SK-N-SH (cell line): Measurements from ENCODE around the gene SULF2. TPM values are rescaled to one million over a fixed set of nuclear protein-coding genes. Genes with fewer than 3 reads are reported as not detected.

Source experiments
- CTCF ChIA-PET: fragments of 300-600, 350-600 bp; formaldehyde crosslinking; extraction: SDS; loops from one replicate; lab custom pipeline; 2021; lab: Yijun Ruan, JAX
- POLR2A ChIA-PET: fragments of 350-600 bp; sonication (Branson Sonifier 250); formaldehyde crosslinking; extraction: SDS; loops from one replicate; lab custom pipeline; 2020; ENCODE audit warnings: antibody characterized with exemption, inconsistent platforms; lab: Yijun Ruan, JAX
- DNase-seq: peaks from one replicate; pipeline ENCODE4 v3.0.0; 2012
- H2AFZ ChIP-seq: fragments of 200-600 bp; sonication (generic); 2 replicates; pipeline ENCODE4 v1.8.1; 2016; ENCODE audit warnings: antibody characterized with exemption, mild to moderate bottlenecking, low read depth
- H3F3A ChIP-seq: fragments of 200-600 bp; sonication (generic); replicated peaks from 2 replicates; pipeline ENCODE3; 2016; ENCODE audit warnings: antibody characterized with exemption, mild to moderate bottlenecking; ENCODE audit not compliant: insufficient read depth
- H3K27ac ChIP-seq, 2 experiments: fragments of 200-500 bp in 1 of 2; fragments of 200-600 bp in 1 of 2; sonication (Bioruptor generic) in 1 of 2; sonication (generic), shearing (Covaris generic) in 1 of 2; 2 replicates each; pipeline versions ENCODE4 v1.5.1 to v1.6.1; 2014 to 2016; ENCODE audit warnings: low read depth in 2 of 2, inconsistent platforms in 1 of 2, low read length in 1 of 2, mild to moderate bottlenecking in 1 of 2, mixed read lengths in 1 of 2
- H3K27me3 ChIP-seq: fragments of 200-600 bp; sonication (generic), shearing (Covaris generic); 2 replicates; pipeline ENCODE4 v1.6.1; 2016; ENCODE audit warnings: mixed run types; ENCODE audit not compliant: insufficient read depth
- H3K36me3 ChIP-seq, 2 experiments: fragments of 200-500 bp in 1 of 2; fragments of 200-600 bp in 1 of 2; sonication (Bioruptor generic) in 1 of 2; sonication (generic) in 1 of 2; replicated peaks in 1 of 2; 2 replicates each; pipeline versions ENCODE3 to v1.5.1; 2014 to 2016; ENCODE audit warnings: low read length in 1 of 2, mild to moderate bottlenecking in 1 of 2; ENCODE audit not compliant: insufficient read depth in 2 of 2, control insufficient read depth in 1 of 2
- H3K4me1 ChIP-seq, 2 experiments: fragments of 200-500 bp in 1 of 2; fragments of 200-600 bp in 1 of 2; sonication (Bioruptor generic) in 1 of 2; sonication (generic), shearing (Covaris generic) in 1 of 2; 2 replicates each; pipeline versions ENCODE4 v1.5.1 to v1.6.1; 2014 to 2016; ENCODE audit warnings: low read depth in 1 of 2, low read length in 1 of 2, mixed run types in 1 of 2; ENCODE audit not compliant: insufficient read depth in 2 of 2, control insufficient read depth in 1 of 2
- H3K4me2 ChIP-seq: fragments of 200-600 bp; sonication (generic), shearing (Covaris generic); 2 replicates; pipeline ENCODE4 v1.6.1; 2017; ENCODE audit warnings: mixed run types
- H3K4me3 ChIP-seq, 2 experiments: fragments of 200-500 bp in 1 of 2; fragments of 200-600 bp in 1 of 2; sonication (Bioruptor generic) in 1 of 2; sonication (generic), shearing (Covaris generic) in 1 of 2; 2 replicates each; pipeline versions ENCODE4 v1.5.1 to v1.8.1; 2014 to 2016; ENCODE audit warnings: low read depth in 2 of 2, inconsistent platforms in 1 of 2, low read length in 1 of 2, mild to moderate bottlenecking in 1 of 2, mixed read lengths in 1 of 2, moderate library complexity in 1 of 2
- H3K79me2 ChIP-seq: fragments of 200-600 bp; sonication (generic); 2 replicates; pipeline ENCODE4 v1.8.1; 2017; ENCODE audit warnings: mild to moderate bottlenecking; ENCODE audit not compliant: insufficient read depth
- H3K9ac ChIP-seq: fragments of 200-600 bp; sonication (generic); 2 replicates; pipeline ENCODE4 v1.6.1; 2017; ENCODE audit warnings: mixed run types
- H3K9me2 ChIP-seq: fragments of 200-600 bp; sonication (generic); 2 replicates; pipeline ENCODE4 v1.6.1; 2017; ENCODE audit warnings: mixed run types
- H3K9me3 ChIP-seq: fragments of 200-600 bp; sonication (generic); 2 replicates; pipeline ENCODE4 v1.6.1; 2017; ENCODE audit warnings: mixed run types, mild to moderate bottlenecking, moderate library complexity
- H4K20me1 ChIP-seq: fragments of 200-600 bp; sonication (generic); 2 replicates; pipeline ENCODE4 v1.6.1; 2017; ENCODE audit warnings: mild to moderate bottlenecking, mixed run types; ENCODE audit not compliant: insufficient read depth
- CTCF ChIP-seq: fragments of 200-600 bp; sonication (generic); IDR thresholded peaks from 2 replicates; pipeline ENCODE4 v1.6.1; 2017; ENCODE audit warnings: antibody characterized with exemption, mild to moderate bottlenecking, moderate library complexity
- FOSL2 ChIP-seq: IDR thresholded peaks from 2 replicates; pipeline ENCODE4 v1.4.0; 2012; ENCODE audit warnings: low read depth, mild to moderate bottlenecking, moderate library complexity, borderline replicate concordance
- FOXM1 ChIP-seq: IDR thresholded peaks from 2 replicates; pipeline ENCODE4 v1.4.0; 2012; ENCODE audit warnings: low read depth, mild to moderate bottlenecking
- GABPA ChIP-seq: IDR thresholded peaks from 2 replicates; pipeline ENCODE4 v1.4.0; 2012; ENCODE audit warnings: low read depth, mild to moderate bottlenecking
- NRF1 ChIP-seq: IDR thresholded peaks from 2 replicates; pipeline ENCODE4 v1.6.1; 2012; ENCODE audit warnings: low read depth, mild to moderate bottlenecking, low read length
- RAD21 ChIP-seq: IDR thresholded peaks from 2 replicates; pipeline ENCODE4 v1.6.1; 2012; ENCODE audit warnings: mild to moderate bottlenecking, low read length
- RFX5 ChIP-seq: IDR thresholded peaks from 2 replicates; pipeline ENCODE4 v1.6.1; 2012; ENCODE audit warnings: mild to moderate bottlenecking, improper control_type of control experiment, low read length
- TCF12 ChIP-seq: IDR thresholded peaks from 2 replicates; pipeline ENCODE4 v1.4.0; 2012
- TEAD4 ChIP-seq: IDR thresholded peaks from 2 replicates; pipeline ENCODE4 v1.4.0; 2012; ENCODE audit warnings: mild to moderate bottlenecking, borderline replicate concordance; ENCODE audit not compliant: insufficient read depth
- USF1 ChIP-seq: IDR thresholded peaks from 2 replicates; pipeline ENCODE4 v1.4.0; 2012; ENCODE audit warnings: low read depth, borderline replicate concordance
- USF2 ChIP-seq: fragments of 150-350 bp; IDR thresholded peaks from 2 replicates; pipeline ENCODE4 v1.6.1; 2017; ENCODE audit warnings: antibody characterized with exemption, low read length, low read depth, borderline replicate concordance
- WGBS: methylation state at CpG from one replicate; pipeline ENCODE4 v1.1.6; 2017; ENCODE audit warnings: low lambda C conversion rate; 5-methylcytosine and 5-hydroxymethylcytosine counted together
- polyA plus RNA-seq, 3 experiments: library from polyadenylated mRNA; depleted of rRNA; stranded (reverse); fragments of >200 nt; gene quantifications; 2 replicates each; pipeline ENCODE4 v1.2.3, GENCODE V29; 2012
- TF ChIP-seq, protein P1 (sequence below): IDR thresholded peaks from 2 replicates; pipeline ENCODE4 v1.6.1; 2012; ENCODE audit warnings: mild to moderate bottlenecking, low read depth, low read length, moderate library complexity

Gene SULF2
- polyA plus RNA-seq, 1 of the 3 experiments (the other 2 are of a cell fraction), result 20.2 TPM

DNA sequence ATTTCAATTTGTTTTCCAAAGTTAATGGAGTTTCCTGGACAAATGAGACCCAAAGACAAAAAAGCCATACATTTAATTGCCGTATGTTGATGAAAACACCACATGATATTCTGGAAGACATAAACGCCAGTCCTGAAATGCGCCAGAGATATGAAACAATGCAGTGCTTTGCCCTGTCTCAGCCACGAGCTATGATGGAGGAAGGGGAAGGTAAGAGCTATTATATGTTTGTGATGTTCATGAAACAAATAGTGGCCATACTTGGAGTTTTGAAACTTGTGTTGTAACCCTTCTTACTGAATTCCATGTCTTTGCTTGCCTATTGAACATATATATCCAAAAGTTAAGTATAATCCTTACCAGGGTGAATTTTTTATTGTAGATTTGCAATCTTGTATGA lies 157.7 kb downstream of the SULF2 start:
- H4K20me1 ChIP-seq, result no peaks in the 10 kb centered on the region
- H3K4me2 ChIP-seq, result no peak overlapping the region
- no peak overlapping the region for H3K27ac ChIP-seq
- peaks cover 24 to 34% of the 10 kb centered on the region in 2 experiments for H3K36me3 ChIP-seq
- no peak overlapping the region for H3K4me3 ChIP-seq
- no peaks in the 10 kb centered on the region for H3F3A ChIP-seq
- ChIA-PET CTCF (interaction anchor here (0.8 to 1.2 kb wide), 2 partner anchors 36 to 422 kb away, joined by 3 to 4 read pairs; no protein-coding TSS in a partner anchor), POLR2A (interaction anchor here (0.8 kb wide), 1 partner anchor 126 kb away, joined by 3 read pairs; the partner anchor contains the start of gene NCOA3)
- no peaks in the 10 kb centered on the region for H3K9me3 ChIP-seq
- H3K9ac ChIP-seq, result no peak overlapping the region
- no peaks in the 10 kb centered on the region; a peak in 1 of 4 replicates for H3K4me1 ChIP-seq
- no peak for DNase-seq
- TF ChIP-seq USF2 (no peak), TEAD4 (no peak), USF1 (no peak), GABPA (no peak), TCF12 (no peak), RAD21 (no peak), CTCF (no peak)
- TF ChIP-seq, protein P1, sequence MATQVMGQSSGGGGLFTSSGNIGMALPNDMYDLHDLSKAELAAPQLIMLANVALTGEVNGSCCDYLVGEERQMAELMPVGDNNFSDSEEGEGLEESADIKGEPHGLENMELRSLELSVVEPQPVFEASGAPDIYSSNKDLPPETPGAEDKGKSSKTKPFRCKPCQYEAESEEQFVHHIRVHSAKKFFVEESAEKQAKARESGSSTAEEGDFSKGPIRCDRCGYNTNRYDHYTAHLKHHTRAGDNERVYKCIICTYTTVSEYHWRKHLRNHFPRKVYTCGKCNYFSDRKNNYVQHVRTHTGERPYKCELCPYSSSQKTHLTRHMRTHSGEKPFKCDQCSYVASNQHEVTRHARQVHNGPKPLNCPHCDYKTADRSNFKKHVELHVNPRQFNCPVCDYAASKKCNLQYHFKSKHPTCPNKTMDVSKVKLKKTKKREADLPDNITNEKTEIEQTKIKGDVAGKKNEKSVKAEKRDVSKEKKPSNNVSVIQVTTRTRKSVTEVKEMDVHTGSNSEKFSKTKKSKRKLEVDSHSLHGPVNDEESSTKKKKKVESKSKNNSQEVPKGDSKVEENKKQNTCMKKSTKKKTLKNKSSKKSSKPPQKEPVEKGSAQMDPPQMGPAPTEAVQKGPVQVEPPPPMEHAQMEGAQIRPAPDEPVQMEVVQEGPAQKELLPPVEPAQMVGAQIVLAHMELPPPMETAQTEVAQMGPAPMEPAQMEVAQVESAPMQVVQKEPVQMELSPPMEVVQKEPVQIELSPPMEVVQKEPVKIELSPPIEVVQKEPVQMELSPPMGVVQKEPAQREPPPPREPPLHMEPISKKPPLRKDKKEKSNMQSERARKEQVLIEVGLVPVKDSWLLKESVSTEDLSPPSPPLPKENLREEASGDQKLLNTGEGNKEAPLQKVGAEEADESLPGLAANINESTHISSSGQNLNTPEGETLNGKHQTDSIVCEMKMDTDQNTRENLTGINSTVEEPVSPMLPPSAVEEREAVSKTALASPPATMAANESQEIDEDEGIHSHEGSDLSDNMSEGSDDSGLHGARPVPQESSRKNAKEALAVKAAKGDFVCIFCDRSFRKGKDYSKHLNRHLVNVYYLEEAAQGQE, result no peak
- no peaks in the 10 kb centered on the region for H3K27me3 ChIP-seq
- 96% methylated on average over 4 of the region's 4 CpGs for WGBS
- no peaks in the 10 kb centered on the region for H3K79me2 ChIP-seq
- H2AFZ ChIP-seq, result no peak overlapping the region
- H3K9me2 ChIP-seq, result no peaks in the 10 kb centered on the region

GRCh38 chr20:47623206-47623605 lies 162.1 kb downstream of the SULF2 start:
- DNase-seq, result no peak
- CTCF ChIA-PET, result interaction anchor here (0.6 to 2.9 kb wide), 12 partner anchors 11 to 998 kb away, joined by 3 to 21 read pairs (median 3); partner anchors contain the start of gene NCOA3
- no peak overlapping the region for H3K4me3 ChIP-seq
- H3K36me3 ChIP-seq, result peaks cover 13 to 33% of the 10 kb centered on the region in 2 experiments
- POLR2A ChIA-PET, result interaction anchor here (0.6 kb wide), 1 partner anchor 414 kb away, joined by 3 read pairs; no protein-coding TSS in a partner anchor
- peaks cover 8% of the 10 kb centered on the region for H3F3A ChIP-seq
- no peak overlapping the region for H3K4me2 ChIP-seq
- no peak overlapping the region for H3K27ac ChIP-seq
- no peaks in the 10 kb centered on the region for H3K27me3 ChIP-seq
- peaks cover 5% of the 10 kb centered on the region; the same call in 1 of the 2 replicates for H3K79me2 ChIP-seq
- H3K9me3 ChIP-seq, result no peaks in the 10 kb centered on the region
- no peak overlapping the region for H3K9ac ChIP-seq
- H4K20me1 ChIP-seq, result no peaks in the 10 kb centered on the region
- no peaks in the 10 kb centered on the region for H3K9me2 ChIP-seq
- WGBS, result 87% methylated on average over 2 of the region's 2 CpGs
- H2AFZ ChIP-seq, result no peak overlapping the region
- no peaks in the 10 kb centered on the region; a peak in 1 of 4 replicates for H3K4me1 ChIP-seq
- no peak for TF ChIP-seq NRF1
- TF ChIP-seq CTCF, result no peak
- no peak for TF ChIP-seq TEAD4
- TF ChIP-seq RFX5, result no peak
- TF ChIP-seq FOXM1, result no peak
- TF ChIP-seq FOSL2, result no peak
- TF ChIP-seq, protein P1, result no peak
